MG63 (cell line): ENCODE results near the gene QSOX2. TPM values are rescaled to one million over a fixed set of nuclear protein-coding genes. Genes with fewer than 3 reads are reported as not detected.

Source experiments
- DNase-seq: peaks from one replicate; pipeline ENCODE4 v3.0.0-alpha.2; 2020
- H3K27me3 ChIP-seq: fragments of 250-450 bp; sonication (Bioruptor Pico); 2 replicates; pipeline ENCODE4 v1.5.1; 2020; ENCODE audit warnings: mild to moderate bottlenecking, moderate library complexity
- H3K36me3 ChIP-seq: fragments of 250-450 bp; sonication (Bioruptor Pico); 2 replicates; pipeline ENCODE4 v1.5.1; 2020; ENCODE audit warnings: mild to moderate bottlenecking, moderate library complexity
- H3K4me3 ChIP-seq: fragments of 250-450 bp; sonication (Bioruptor Pico); 2 replicates; pipeline ENCODE4 v1.5.1; 2020; ENCODE audit warnings: mild to moderate bottlenecking, moderate library complexity
- H3K9me3 ChIP-seq: fragments of 250-450 bp; sonication (Bioruptor Pico); 2 replicates; pipeline ENCODE4 v1.5.1; 2020; ENCODE audit warnings: mild to moderate bottlenecking, moderate library complexity
- total RNA-seq: library from RNA; depleted of rRNA; stranded (reverse); fragments of >200 nt; shearing (Covaris generic); gene quantifications from 2 replicates; pipeline ENCODE4 v1.2.3, GENCODE V29; 2014; ENCODE audit warnings: low replicate concordance

Gene QSOX2
- total RNA-seq, 1 experiment from 2014 or later = 28.2 TPM

DNA sequence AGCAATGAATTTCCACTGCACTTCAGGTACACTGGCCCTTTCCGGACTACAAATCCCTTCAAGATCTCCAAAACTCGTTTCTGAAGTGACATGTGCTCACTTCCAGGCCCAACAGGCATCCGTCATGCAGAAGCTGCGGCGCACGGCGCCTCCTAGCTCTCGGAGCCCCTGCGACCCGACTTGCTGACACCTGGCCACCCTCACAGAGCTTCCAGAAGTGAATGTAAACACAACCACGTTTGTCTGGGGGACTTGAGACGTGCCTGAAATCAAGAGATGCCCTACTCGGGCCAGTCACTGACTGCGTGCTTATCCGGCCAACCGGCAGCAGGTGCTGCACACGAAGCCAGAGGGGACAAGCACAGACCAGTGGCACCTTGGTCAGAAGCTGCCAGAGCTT, 35.8 kb downstream of the QSOX2 start:
- DNase-seq = no peak

DNA sequence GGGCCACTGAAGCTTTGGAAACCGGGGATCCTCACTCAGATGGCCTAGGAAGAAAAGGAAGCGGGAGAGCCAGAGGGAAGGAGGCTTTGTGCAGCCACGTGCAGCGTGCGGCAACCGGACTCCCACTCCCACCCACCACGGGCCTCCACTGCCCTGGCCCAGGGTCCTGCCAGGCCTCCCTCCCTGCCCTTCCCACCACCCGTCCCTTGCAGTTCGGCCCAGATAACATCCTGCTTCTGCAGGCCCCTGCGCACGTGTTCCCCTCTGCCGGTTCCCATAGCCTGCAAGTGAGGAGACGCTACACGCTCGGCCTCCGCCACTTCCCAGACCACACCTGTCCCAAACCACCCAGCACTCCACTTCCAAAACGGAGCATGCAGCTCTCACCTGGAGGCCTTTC, 36.4 kb downstream of the QSOX2 start:
- Histone ChIP-seq H3K4me3 (no peak overlapping the region), H3K9me3 (no peaks in the 10 kb centered on the region), H3K36me3 (peaks cover 6% of the 10 kb centered on the region; the same call in 1 of the 2 replicates), H3K27me3 (no peaks in the 10 kb centered on the region)
- DNase-seq = no peak

More for the DNA sequence above, 35.8 kb downstream of the QSOX2 start:
- Histone ChIP-seq H3K9me3 (no peaks in the 10 kb centered on the region), H3K27me3 (no peaks in the 10 kb centered on the region), H3K36me3 (peaks cover 11% of the 10 kb centered on the region; the same call in 1 of the 2 replicates), H3K4me3 (no peak overlapping the region)

DNA sequence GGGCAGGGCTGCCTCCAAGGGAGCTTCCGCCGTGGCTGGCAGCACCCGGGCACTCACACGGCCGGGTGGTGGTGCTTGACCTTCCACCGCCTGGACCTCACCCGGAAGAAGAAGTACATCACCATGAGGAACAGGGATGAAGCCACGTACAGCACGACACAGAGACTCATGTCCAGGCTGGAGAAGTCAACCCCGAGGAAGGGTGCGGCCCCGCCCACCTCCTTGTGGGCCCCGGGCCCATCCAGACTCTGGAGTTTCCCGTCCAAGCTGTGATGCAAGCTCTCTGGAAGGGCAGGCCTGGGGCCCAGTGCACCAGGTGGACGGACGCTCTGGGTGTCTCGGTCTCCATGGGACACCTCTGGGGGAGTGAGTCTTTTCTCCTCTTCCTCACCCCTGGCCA, 36.9 kb downstream of the QSOX2 start:
- no peaks in the 10 kb centered on the region for H3K9me3 ChIP-seq
- H3K27me3 ChIP-seq = peaks cover 3% of the 10 kb centered on the region; the same call in 1 of the 2 replicates
- DNase-seq = no peak
- H3K4me3 ChIP-seq = no peak overlapping the region
- H3K36me3 ChIP-seq = peaks cover 2% of the 10 kb centered on the region; the same call in 1 of the 2 replicates

DNA sequence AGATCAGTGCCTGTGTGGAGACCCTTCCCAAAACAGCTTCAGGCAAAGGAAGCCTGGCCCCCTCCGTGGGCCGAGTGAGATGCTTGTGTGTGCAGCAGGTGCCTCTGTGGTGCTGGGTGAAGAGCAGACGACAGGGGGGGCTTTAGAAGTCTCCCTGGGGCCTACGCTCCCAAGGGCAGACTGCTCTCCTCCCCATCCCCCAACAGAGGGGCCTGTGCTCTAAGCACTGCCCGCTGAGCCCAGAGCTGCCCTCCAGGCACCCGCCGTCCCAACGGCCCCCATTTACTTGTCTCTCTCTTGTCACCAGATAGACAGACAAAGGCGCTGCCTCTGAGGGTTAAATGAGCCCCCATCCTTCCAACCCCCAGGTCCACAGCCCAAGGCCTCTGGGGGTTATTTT, 38.0 kb downstream of the QSOX2 start:
- Histone ChIP-seq H3K9me3 (no peaks in the 10 kb centered on the region), H3K27me3 (peaks cover 12% of the 10 kb centered on the region), H3K4me3 (no peak overlapping the region), H3K36me3 (peaks cover 2% of the 10 kb centered on the region; the same call in 1 of the 2 replicates)
- DNase-seq = no peak

DNA sequence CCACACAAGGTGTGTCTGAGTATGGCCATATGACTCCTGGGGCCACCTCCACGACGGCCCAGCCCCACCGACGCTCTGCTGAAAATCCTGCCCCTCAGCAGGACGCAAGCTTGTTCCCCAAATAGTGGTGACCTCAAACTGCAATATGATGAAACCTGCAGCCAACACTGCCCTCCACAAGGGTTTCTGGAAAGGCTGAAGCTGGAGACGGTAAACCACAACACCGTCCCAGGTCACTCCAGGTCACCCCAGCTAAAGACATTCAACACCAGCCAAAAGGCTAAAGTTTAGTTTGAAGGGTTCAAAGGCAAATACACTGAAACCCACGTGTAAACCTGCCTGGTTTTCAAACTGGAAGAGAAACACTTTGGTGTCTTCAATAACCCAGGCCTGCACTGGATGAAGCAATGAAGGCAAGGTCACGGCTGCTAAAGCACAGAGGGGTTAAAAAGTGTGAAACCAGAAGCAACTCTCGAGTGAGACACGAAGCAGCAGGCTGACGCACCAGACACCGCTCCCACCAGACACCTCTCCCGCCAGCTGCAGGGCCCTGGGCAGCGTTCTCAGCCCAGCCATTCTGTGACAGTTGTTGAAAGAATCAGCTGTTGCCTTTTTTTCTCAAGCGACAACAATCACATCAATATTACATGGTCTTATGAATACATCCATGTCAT, 38.9 kb downstream of the QSOX2 start:
- H3K36me3 ChIP-seq = peaks cover 2% of the 10 kb centered on the region; the same call in 1 of the 2 replicates
- peaks cover 21% of the 10 kb centered on the region for H3K27me3 ChIP-seq
- DNase-seq = no peak
- H3K9me3 ChIP-seq = no peaks in the 10 kb centered on the region
- H3K4me3 ChIP-seq = no peak overlapping the region

DNA sequence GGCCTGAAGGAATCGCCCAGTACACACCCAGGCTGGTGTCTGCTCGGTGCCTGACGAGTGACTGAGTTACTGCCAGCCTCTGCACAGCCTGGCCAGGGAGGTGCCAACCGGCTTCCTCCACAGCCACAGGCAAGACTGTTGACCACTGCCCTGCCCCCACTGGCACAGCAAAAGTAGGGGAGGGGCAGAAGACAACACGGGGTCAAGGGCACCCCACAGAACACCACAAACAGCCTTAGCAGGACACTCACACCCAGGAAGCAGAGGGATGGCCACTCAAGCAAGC, 40.0 kb downstream of the QSOX2 start:
- Histone ChIP-seq H3K4me3 (no peak overlapping the region), H3K9me3 (no peaks in the 10 kb centered on the region), H3K27me3 (peaks cover 32% of the 10 kb centered on the region), H3K36me3 (peaks cover 2% of the 10 kb centered on the region; the same call in 1 of the 2 replicates)
- no peak for DNase-seq

DNA sequence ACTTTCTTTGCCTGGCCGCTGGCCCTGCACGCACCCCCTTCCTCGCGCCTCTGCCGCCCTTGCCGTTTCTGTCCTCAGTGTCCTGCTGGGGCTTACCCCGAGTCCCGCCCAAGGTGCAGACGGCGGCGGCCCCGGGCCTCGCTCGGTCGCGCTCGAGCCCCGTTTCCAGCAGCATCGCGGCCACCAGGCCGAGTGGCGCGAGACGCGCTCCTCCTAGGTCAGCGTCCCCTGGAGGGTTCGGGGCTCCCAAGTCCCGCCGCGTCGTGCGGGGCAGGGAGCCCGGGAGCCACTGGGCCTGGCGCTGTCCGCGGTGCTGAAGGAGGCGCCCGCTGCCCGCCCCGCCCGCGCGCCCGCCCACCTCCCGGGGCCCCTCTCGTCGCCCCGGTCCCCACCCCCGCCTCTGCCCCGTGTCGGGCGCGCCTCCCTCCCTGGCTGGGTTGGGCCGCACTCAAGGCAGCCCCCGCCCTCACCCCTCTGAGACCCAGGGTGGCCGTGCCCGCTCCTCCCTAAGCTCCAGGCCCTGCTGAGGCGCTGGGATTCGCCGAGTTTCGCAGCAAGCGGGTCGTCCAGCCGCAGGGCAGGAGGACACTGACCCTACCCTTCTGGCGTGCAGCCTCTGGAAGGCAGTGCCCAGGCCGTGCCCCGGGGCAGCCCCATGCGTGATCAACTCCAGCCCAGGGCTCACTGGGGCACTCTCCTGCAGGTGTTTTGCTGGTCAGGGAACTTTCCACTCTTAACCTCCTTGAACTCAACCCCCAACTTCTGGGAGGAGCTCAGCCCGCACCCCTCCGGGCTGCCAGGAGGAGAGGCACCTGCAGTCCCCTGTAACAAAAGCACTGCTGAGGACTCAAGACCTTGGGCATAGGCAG, 40.5 kb downstream of the QSOX2 start, which contains the start of gene LHX3:
Gene LHX3, minus strand, starts transcription at position 291 of the 869 bp plus-strand sequence. Its CDS starts 116 bp downstream, at position 175.
- no peaks in the 10 kb centered on the region for H3K9me3 ChIP-seq
- no peak within 1 kb of the TSS for H3K4me3 ChIP-seq
- peaks cover 2% of the 10 kb centered on the region; the same call in 1 of the 2 replicates for H3K36me3 ChIP-seq
- DNase-seq = no peak
- peaks cover 37% of the 10 kb centered on the region for H3K27me3 ChIP-seq

DNA sequence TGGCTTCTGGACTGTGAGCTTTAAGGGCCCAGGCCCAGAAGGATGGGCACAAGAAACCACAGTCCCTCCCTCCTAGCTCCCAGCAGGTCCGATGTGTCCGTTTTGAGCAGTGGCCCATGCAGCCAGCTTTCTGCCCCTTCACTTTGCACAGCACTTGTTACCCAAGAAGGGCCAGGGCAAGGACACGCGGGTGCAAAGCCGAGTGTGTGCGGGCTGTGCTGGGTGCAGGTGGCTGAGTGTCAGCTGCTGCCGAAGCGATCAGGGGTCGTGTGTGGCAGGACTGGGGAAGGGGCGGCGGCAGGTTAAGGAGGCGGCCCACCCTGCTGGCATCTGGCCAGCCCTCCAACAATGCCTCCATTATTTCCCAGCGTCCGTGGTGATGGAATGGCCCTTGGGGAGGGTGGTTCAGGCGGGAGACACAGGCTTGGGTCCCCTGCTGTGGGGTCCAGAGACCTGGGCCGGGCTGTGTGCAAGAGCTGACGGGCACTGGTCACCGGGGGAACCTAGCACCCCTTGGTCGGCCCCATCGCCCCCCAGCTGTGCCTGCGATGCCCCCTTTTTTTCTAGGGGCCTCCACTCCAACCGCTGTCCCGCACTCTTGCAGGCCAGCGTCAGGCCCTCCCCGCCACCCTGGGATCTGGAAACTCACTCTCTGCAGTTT, 41.3 kb downstream of the QSOX2 start:
- DNase-seq = no peak
- Histone ChIP-seq H3K27me3 (peaks cover 45% of the 10 kb centered on the region), H3K9me3 (no peaks in the 10 kb centered on the region), H3K36me3 (no peaks in the 10 kb centered on the region; the same call in 1 of the 2 replicates), H3K4me3 (no peak overlapping the region)

DNA sequence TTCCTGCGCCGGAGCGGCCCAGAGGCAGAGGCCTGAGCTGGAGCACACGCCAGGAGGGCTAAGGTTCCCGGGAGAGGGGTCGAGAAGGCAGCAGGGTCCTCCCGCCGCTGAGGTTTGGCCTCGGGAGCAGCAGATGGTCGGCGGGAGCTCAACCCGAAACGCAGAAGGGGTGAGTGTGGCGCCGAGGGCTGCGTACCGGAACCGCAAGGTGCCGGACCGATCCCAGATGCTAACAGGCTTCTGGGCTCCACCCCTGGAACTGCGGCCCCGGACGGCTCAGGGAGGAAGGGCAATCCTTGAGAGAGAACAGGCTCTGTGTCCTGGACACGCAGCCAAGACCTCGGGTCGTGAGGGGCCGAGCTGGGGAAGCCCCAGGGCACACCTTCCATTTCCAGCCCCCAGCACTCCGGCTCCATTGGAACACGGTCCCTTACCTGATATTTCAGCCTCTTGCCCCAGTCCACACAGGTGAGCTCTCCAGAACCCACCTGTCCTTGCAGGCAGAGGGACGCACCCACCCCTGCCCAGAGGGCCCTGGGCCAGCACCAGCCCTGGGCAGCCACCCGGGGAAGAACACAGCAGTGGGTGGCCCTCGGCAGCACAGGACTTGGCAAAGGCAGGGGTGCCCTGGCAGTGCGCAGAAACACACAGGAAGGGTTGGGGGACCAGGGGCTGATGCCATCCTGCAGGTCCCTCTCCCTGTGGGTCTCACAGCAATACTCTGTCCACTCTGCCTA, 42.0 kb downstream of the QSOX2 start:
- Histone ChIP-seq H3K36me3 (no peaks in the 10 kb centered on the region; the same call in 1 of the 2 replicates), H3K27me3 (peaks cover 50% of the 10 kb centered on the region), H3K4me3 (no peak overlapping the region), H3K9me3 (no peaks in the 10 kb centered on the region)
- DNase-seq = no peak

DNA sequence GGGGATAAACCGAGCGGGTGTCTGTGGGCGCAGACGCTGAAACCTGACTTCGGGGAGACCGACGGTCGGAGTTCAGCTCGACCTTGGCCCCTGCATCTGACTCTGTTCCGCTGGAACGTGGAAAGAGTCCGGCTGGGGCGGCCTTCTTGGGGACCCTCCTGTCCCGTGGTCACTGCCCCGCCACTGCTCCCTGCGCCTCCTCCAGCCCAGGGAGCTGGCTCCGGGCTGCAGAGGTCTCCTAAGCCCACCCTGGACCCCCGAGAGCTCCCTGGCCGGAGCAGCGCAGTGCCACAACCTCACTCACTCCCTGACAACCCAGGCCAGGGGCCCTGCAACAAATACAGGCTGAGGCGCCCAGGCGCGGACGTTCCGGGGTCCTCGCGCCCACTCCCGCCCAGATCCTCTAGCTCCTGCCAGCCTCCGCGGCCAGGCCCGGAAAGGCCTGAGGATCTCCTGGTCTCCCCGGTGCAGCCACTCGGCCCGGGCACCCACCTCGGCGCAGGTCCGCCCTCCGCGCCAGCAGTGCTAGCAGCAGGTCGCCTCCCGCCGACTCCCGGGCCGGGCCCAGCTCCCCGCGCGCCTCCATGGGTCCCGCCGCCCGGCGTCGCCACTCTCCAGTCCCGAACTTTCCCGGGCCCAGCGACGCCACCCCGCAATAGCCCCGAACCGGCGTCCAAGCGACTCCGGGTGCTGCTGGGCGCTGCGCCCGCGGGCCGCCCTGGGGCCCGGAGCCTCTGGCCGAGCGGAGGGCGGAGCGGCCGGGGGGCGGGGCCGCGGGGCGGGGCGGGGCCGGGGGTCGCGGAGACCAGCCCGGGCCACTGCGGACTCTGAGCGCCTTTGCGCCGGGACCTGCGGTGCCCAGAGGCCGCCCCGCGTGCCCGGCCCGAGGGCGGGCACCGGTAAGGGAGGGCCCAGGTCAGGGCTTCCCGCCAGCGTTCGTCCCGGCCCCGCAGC, 42.9 kb downstream of the QSOX2 start:
- H3K36me3 ChIP-seq = no peaks in the 10 kb centered on the region
- no peak overlapping the region for H3K4me3 ChIP-seq
- peaks cover 58% of the 10 kb centered on the region for H3K27me3 ChIP-seq
- no peaks in the 10 kb centered on the region for H3K9me3 ChIP-seq
- no peak for DNase-seq

DNA sequence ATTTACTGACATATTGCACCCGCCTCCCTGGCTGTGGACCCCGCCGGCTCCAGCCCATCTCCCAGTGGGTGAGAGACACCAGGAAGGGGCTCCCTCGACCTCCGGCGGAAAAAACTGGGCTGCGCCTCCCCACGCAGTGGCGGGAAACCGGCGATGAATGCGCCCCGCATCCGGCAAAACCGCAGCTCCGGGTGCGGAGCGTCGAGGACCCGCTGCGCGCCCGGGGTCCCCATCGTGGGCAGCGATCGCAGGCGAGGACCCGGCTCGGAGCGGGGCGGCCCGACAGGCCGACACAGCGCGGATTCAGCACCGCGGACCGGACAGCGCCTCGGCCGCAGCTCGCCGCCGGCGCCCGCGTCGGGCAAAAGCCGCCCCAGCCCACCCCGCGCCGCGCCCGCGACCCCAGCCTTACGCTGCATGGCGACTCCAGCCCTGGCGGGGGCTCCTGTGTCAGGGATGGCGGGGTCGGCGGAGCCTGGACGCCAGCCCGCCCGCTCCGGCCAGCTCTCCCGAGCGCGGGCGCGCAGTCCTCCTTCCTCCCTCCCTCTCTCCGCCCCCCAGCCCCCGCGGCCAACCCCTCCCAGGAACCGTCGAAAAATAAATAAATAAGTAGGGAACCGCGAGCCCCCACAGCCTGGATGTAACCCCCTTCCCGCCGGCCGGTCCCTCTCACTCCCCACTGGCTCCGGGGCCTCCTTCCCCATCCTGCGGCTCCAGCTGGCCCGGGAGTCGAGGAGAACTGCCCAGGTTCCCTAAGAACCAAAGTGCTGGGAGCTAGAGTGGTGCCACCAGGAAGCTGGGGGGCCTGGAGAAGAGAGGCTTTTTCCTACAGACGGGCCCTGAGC, 43.8 kb downstream of the QSOX2 start:
- Histone ChIP-seq H3K36me3 (no peaks in the 10 kb centered on the region), H3K27me3 (peaks cover 64% of the 10 kb centered on the region)
- DNase-seq = no peak

DNA sequence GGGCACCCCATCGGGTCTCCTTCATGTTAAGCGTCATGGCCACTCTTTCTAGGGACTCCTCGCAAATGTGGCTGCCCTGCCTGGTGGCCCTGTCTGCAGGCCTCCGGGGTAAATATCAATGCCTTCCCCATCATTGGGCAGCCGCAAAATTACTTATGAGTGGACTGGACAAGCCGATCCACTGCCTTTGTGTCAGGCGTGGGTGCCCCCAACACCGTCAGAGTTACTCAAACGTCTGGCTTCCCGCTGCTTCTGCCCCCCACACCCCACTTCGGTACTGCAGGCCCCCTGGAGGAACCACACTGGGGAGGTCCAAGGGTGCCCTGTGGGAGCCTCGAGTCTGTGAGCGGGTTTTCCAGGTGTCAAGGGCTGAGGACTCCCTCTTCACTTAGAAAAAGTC, 44.4 kb downstream of the QSOX2 start:
- H3K36me3 ChIP-seq = no peaks in the 10 kb centered on the region
- H3K9me3 ChIP-seq = no peaks in the 10 kb centered on the region
- H3K4me3 ChIP-seq = no peak overlapping the region
- no peak for DNase-seq
- peaks cover 69% of the 10 kb centered on the region for H3K27me3 ChIP-seq

More for the DNA sequence above, 43.8 kb downstream of the QSOX2 start:
- Histone ChIP-seq H3K4me3 (no peak overlapping the region), H3K9me3 (no peaks in the 10 kb centered on the region)

DNA sequence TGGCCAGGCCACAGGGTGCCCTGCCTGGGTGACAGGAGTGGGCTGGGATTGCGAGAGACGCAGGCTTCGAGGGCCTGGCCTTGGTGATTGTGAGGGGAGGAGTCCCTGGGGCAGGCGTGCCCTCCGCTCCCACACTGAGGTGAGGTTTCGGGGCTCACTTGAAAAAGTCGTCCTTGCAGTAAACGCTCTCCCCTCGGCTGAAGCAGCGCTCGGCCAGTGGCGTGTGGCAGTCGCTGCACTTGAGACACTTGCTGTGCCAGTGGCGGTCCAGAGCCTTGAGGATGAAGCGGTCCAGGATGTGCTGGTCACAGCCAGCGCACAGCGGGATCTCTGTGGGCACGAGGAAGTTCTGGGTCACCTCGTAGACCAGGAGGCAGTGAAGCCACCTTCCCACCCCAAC, 45.2 kb downstream of the QSOX2 start:
- H3K4me3 ChIP-seq = no peak overlapping the region
- no peaks in the 10 kb centered on the region for H3K36me3 ChIP-seq
- no peak for DNase-seq
- H3K9me3 ChIP-seq = no peaks in the 10 kb centered on the region
- H3K27me3 ChIP-seq = peaks cover 74% of the 10 kb centered on the region

DNA sequence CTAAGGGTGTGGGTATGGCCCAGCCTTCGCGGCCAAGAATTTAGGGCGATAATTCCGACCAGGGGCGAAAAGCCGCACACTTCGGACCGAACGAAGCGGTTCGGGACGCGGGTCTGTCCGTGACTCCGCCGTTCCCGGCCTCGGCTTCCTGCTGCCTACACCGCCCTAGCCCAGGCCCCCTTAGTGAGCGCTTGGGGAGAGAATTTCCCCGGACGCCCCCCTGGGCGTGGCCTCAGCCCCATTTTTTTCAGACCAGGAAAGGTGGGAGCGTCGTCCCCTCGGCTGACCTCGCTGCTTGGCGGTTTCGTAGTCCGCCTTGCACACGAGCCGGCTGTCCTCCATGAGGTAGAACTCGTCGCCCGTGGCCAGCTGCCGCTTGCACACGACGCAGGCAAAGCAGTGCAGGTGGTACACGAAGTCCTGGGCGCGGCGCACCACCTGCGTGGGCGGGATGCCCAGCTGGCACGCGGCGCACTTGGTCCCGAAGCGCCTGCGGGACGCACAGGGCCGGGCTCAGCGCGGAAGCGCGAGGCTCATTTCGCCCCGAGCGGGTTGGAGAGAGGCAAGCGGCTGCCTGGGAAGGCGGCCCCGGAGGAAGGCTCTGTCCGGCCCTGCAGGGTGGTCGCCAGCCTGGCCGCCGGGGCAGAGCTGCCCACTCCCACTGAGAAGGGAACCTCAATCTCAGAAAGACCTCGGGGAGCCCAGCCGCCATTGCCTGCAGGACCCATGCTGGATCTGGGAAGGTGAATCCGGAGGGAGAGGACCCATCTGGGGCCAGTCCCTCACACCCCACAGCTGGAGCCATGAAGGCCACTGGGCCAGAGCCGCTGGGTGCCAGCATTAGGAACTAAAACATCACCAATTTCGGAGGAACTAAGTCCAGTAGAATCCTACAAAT, 46.0 kb downstream of the QSOX2 start:
- Histone ChIP-seq H3K9me3 (no peaks in the 10 kb centered on the region), H3K27me3 (peaks cover 80% of the 10 kb centered on the region), H3K36me3 (no peaks in the 10 kb centered on the region), H3K4me3 (no peak overlapping the region)
- DNase-seq = no peak
